PFSK-1 (cell line): ENCODE measurements around the gene COX7B2.

Source experiments
- FOXP2 ChIP-seq: optimal IDR thresholded peaks from 2 replicates; pipeline ENCODE3; 2011; ENCODE audit warnings: borderline replicate concordance, control low read depth, inconsistent platforms; ENCODE audit not compliant: insufficient read depth; ENCODE audit errors: extremely low read length, extremely low read depth
- POLR2AphosphoS5 ChIP-seq: IDR thresholded peaks from 2 replicates; pipeline ENCODE4 v1.6.1; 2012; ENCODE audit warnings: low read depth, mild to moderate bottlenecking, control low read depth, low read length, moderate library complexity
- SIN3A ChIP-seq: IDR thresholded peaks from 2 replicates; pipeline ENCODE4 v1.6.1; 2012; ENCODE audit warnings: mild to moderate bottlenecking, low read length, moderate library complexity, borderline replicate concordance; ENCODE audit not compliant: insufficient read depth
- TAF1 ChIP-seq: IDR thresholded peaks from 2 replicates; pipeline ENCODE4 v1.6.1; 2012; ENCODE audit warnings: low read length, control low read depth, borderline replicate concordance; ENCODE audit not compliant: insufficient read depth
- TF ChIP-seq, protein P1 (sequence below), 2 experiments: IDR thresholded peaks; 2 replicates each; pipeline versions ENCODE4 v1.6.1 to v1.8.0; 2011 to 2012; ENCODE audit warnings: low read depth in 2 of 2, low read length in 2 of 2, control low read depth in 1 of 2, inconsistent platforms in 1 of 2, mild to moderate bottlenecking in 1 of 2, moderate library complexity in 1 of 2; ENCODE audit not compliant: insufficient read depth in 1 of 2

The COX7B2 gene

DNA sequence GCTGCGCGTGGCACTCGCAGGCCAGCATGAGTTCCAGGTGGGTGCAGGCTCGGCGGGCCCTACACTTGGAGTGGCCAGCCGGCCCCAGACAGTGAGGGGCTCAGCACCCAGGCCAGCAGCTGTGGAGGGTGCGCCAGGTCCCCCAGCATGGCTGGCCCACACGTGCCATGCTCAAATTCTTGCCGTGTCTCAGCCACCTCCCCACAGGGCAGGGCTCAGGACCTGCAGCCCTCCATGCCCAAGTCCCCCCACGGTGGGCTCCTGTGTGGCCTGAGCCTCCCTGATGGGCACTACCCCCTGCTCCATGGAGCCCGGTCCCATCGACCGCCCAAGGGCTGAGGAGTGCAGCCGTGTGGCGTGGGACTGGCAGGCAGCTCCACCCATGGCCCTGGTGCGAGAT, 210.2 kb downstream of the COX7B2 start:
- TF ChIP-seq, protein P1, sequence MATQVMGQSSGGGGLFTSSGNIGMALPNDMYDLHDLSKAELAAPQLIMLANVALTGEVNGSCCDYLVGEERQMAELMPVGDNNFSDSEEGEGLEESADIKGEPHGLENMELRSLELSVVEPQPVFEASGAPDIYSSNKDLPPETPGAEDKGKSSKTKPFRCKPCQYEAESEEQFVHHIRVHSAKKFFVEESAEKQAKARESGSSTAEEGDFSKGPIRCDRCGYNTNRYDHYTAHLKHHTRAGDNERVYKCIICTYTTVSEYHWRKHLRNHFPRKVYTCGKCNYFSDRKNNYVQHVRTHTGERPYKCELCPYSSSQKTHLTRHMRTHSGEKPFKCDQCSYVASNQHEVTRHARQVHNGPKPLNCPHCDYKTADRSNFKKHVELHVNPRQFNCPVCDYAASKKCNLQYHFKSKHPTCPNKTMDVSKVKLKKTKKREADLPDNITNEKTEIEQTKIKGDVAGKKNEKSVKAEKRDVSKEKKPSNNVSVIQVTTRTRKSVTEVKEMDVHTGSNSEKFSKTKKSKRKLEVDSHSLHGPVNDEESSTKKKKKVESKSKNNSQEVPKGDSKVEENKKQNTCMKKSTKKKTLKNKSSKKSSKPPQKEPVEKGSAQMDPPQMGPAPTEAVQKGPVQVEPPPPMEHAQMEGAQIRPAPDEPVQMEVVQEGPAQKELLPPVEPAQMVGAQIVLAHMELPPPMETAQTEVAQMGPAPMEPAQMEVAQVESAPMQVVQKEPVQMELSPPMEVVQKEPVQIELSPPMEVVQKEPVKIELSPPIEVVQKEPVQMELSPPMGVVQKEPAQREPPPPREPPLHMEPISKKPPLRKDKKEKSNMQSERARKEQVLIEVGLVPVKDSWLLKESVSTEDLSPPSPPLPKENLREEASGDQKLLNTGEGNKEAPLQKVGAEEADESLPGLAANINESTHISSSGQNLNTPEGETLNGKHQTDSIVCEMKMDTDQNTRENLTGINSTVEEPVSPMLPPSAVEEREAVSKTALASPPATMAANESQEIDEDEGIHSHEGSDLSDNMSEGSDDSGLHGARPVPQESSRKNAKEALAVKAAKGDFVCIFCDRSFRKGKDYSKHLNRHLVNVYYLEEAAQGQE (IDR thresholded peaks at IDR 0.05; ENCODE audit: insufficient read depth in 1 of 2, low read depth in 2 of 2, low read length in 2 of 2) = no peak
- TF ChIP-seq FOXP2 = no peak
- no peak for TF ChIP-seq POLR2AphosphoS5
- no peak for TF ChIP-seq SIN3A
- no peak for TF ChIP-seq TAF1
